ENCODE results near the gene SMIM5. TPM values are rescaled to one million over a fixed set of nuclear protein-coding genes. Genes with fewer than 3 reads are reported as not detected.
A peak's percentile ranks its signal among the peaks of the same experiment; 100 is the strongest.

SMIM5 gene
- total and polyA plus RNA-seq, 2 donors (not counting 3 experiments of a cell fraction or from before 2014, with no cell fraction given), result not detected

- intact Hi-C loops (cut with micrococcal nuclease) (no loop called here), dilution Hi-C loops (cut with MboI; ENCODE audit: extremely low pct_ligation_motif_present, low sequenced_read_pairs) (no loop called here)
- Histone ChIP-seq H3K4me3 (replicated peaks in 1 of 3; ENCODE audit: insufficient read depth in 1 of 3, low read depth in 1 of 3, low read length in 3 of 3) (no peak overlapping the region), H3K4me1 (ENCODE audit: control insufficient read depth, extremely low read depth, insufficient read depth, low read length) (peaks cover 92% of the 10 kb centered on the region), H3K9ac (replicated peaks; ENCODE audit: extremely low read depth, insufficient read depth, low read length) (no peak overlapping the region), H3K27ac (ENCODE audit: insufficient read depth, low read depth, low read length) (peak overlapping the region; percentile 81), H3K9me1 (replicated peaks; ENCODE audit: control insufficient read depth, extremely low read depth, insufficient read depth, low read length) (no peaks in the 10 kb centered on the region), H3K4me2 (ENCODE audit: insufficient read depth, low read length) (no peak overlapping the region), H3K36me3 (ENCODE audit: control insufficient read depth in 2 of 2, extremely low read depth in 1 of 2, insufficient read depth in 2 of 2, low read length in 2 of 2) (peaks cover 3 to 9% of the 10 kb centered on the region in 2 experiments), H4K20me1 (replicated peaks; ENCODE audit: control insufficient read depth, extremely low read depth, insufficient read depth, low read length) (no peaks in the 10 kb centered on the region), H2AFZ (ENCODE audit: low read depth, low read length) (no peak overlapping the region), H3K27me3 (ENCODE audit: control insufficient read depth in 2 of 2, insufficient read depth in 2 of 2, low read length in 2 of 2) (no peaks in the 10 kb centered on the region), H3K79me2 (ENCODE audit: control insufficient read depth, insufficient read depth, low read length) (peaks cover 70% of the 10 kb centered on the region), H3K9me3 (replicated peaks; ENCODE audit: control insufficient read depth, insufficient read depth, low read length) (no peaks in the 10 kb centered on the region)
- TF ChIP-seq MYC (IDR thresholded peaks at IDR 0.05; ENCODE audit: low read depth, low read length) (no peak), JUN (IDR thresholded peaks at IDR 0.05; ENCODE audit: borderline replicate concordance, insufficient read depth, insufficient read length, low read depth) (no peak), MAX (IDR thresholded peaks at IDR 0.05; ENCODE audit: insufficient read depth, insufficient read length) (no peak), EZH2 (IDR thresholded peaks at IDR 0.05; ENCODE audit: borderline replicate concordance, low read depth, low read length, severe bottlenecking) (no peak), GATA2 (IDR thresholded peaks at IDR 0.05; ENCODE audit: insufficient read depth, insufficient read length, low read depth, low read length) (no peak), FOS (IDR thresholded peaks at IDR 0.05; ENCODE audit: borderline replicate concordance, insufficient read depth, low read length) (no peak), POLR2AphosphoS5 (IDR thresholded peaks at IDR 0.05; ENCODE audit: insufficient read depth, low read depth, low read length) (no peak), POLR2A (IDR thresholded peaks at IDR 0.05; ENCODE audit: low read depth, low read length) (no peak)
- TF ChIP-seq, protein P1, sequence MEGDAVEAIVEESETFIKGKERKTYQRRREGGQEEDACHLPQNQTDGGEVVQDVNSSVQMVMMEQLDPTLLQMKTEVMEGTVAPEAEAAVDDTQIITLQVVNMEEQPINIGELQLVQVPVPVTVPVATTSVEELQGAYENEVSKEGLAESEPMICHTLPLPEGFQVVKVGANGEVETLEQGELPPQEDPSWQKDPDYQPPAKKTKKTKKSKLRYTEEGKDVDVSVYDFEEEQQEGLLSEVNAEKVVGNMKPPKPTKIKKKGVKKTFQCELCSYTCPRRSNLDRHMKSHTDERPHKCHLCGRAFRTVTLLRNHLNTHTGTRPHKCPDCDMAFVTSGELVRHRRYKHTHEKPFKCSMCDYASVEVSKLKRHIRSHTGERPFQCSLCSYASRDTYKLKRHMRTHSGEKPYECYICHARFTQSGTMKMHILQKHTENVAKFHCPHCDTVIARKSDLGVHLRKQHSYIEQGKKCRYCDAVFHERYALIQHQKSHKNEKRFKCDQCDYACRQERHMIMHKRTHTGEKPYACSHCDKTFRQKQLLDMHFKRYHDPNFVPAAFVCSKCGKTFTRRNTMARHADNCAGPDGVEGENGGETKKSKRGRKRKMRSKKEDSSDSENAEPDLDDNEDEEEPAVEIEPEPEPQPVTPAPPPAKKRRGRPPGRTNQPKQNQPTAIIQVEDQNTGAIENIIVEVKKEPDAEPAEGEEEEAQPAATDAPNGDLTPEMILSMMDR (IDR thresholded peaks at IDR 0.05; ENCODE audit: extremely low read depth in 1 of 2, insufficient read depth in 1 of 2, low read depth in 1 of 2, low read length in 2 of 2), result no peak
- CTCF ChIA-PET, result interaction anchor here (1.6 to 19.6 kb wide), 3 partner anchors 9 to 64 kb away, joined by 3 to 653 read pairs (median 88); no protein-coding TSS in a partner anchor
- DNase-seq (ENCODE audit: low read depth, low spot score), result no peak
- POLR2A ChIA-PET, result interaction anchor here (0.7 to 1.4 kb wide), 2 partner anchors 12 to 17 kb away, joined by 3 to 4 read pairs; no protein-coding TSS in a partner anchor
- no TSS peak for BruUV-seq (replicated peaks)
- no peak for FAIRE-seq
Observed at GRCh38 chr17:75689441-75689873, 56.2 kb downstream of the SMIM5 start.

Other genes with a start within 250 kb of the SMIM5 start
- 93.9 and 94.8 TPM in 2 replicates for gene GRB2, start 227.8 kb upstream of the SMIM5 start, total RNA-seq
- gene GRB2, start 227.8 kb upstream of the SMIM5 start, polyA plus RNA-seq, result 41.8 and 51.5 TPM in 2 replicates
- 68.4 and 69.2 TPM in 2 replicates for gene TMEM94, start 176.8 kb upstream of the SMIM5 start, total RNA-seq
- 75.9 and 131 TPM in 2 replicates for gene TMEM94, start 176.8 kb upstream of the SMIM5 start, polyA plus RNA-seq
- 34.6 and 37.6 TPM in 2 replicates for gene CASKIN2, start 117.9 kb upstream of the SMIM5 start, total RNA-seq
- gene CASKIN2, start 117.9 kb upstream of the SMIM5 start, polyA plus RNA-seq, result 10.6 and 13.0 TPM in 2 replicates
- 16.7 and 22.3 TPM in 2 replicates for gene TSEN54, start 116.9 kb upstream of the SMIM5 start, total RNA-seq
- gene TSEN54, start 116.9 kb upstream of the SMIM5 start, polyA plus RNA-seq, result 26.3 and 28.8 TPM in 2 replicates
- gene LLGL2, start 107.7 kb upstream of the SMIM5 start, total RNA-seq, result 5.4 and 5.8 TPM in 2 replicates
- 5.3 and 6.1 TPM in 2 replicates for gene LLGL2, start 107.7 kb upstream of the SMIM5 start, polyA plus RNA-seq
- gene MYO15B, start 45.6 kb upstream of the SMIM5 start, total RNA-seq, result 27.2 and 87.8 TPM in 2 replicates
- gene MYO15B, start 45.6 kb upstream of the SMIM5 start, polyA plus RNA-seq, result 10.2 and 15.7 TPM in 2 replicates
- 30.7 and 30.9 TPM in 2 replicates for gene RECQL5, start 33.7 kb downstream of the SMIM5 start, total RNA-seq
- 17.3 and 21.3 TPM in 2 replicates for gene RECQL5, start 33.7 kb downstream of the SMIM5 start, polyA plus RNA-seq
- gene SAP30BP, start 33.9 kb downstream of the SMIM5 start, total RNA-seq, result 143 and 151 TPM in 2 replicates
- gene SAP30BP, start 33.9 kb downstream of the SMIM5 start, polyA plus RNA-seq, result 112 and 116 TPM in 2 replicates
- 4.1 and 4.2 TPM in 2 replicates for gene ITGB4, start 88.0 kb downstream of the SMIM5 start, total RNA-seq
- gene ITGB4, start 88.0 kb downstream of the SMIM5 start, polyA plus RNA-seq, result 6.5 and 6.7 TPM in 2 replicates
- 45.8 and 47.0 TPM in 2 replicates for gene GALK1, start 131.8 kb downstream of the SMIM5 start, total RNA-seq
- gene GALK1, start 131.8 kb downstream of the SMIM5 start, polyA plus RNA-seq, result 63.7 and 90.1 TPM in 2 replicates
- gene UNK, start 151.4 kb downstream of the SMIM5 start, total RNA-seq, result 23.2 and 25.9 TPM in 2 replicates
- 16.0 and 18.0 TPM in 2 replicates for gene UNK, start 151.4 kb downstream of the SMIM5 start, polyA plus RNA-seq
- 7.1 and 14.9 TPM in 2 replicates for gene UNC13D, start 211.0 kb downstream of the SMIM5 start, total RNA-seq
- 6.9 and 7.7 TPM in 2 replicates for gene UNC13D, start 211.0 kb downstream of the SMIM5 start, polyA plus RNA-seq
- gene WBP2, start 221.9 kb downstream of the SMIM5 start, total RNA-seq, result 120 and 126 TPM in 2 replicates
- gene WBP2, start 221.9 kb downstream of the SMIM5 start, polyA plus RNA-seq, result 81.5 and 104 TPM in 2 replicates
- gene TRIM47, start 245.1 kb downstream of the SMIM5 start, total RNA-seq, result 56.7 and 67.7 TPM in 2 replicates
- 75.1 and 85.3 TPM in 2 replicates for gene TRIM47, start 245.1 kb downstream of the SMIM5 start, polyA plus RNA-seq